NCI-H2227 (cell line): ENCODE results near the gene YJEFN3.

Experiments
- DNase-seq: peaks from one replicate; lab custom pipeline; 2025; ENCODE audit not compliant: unreplicated experiment; lab: John Stamatoyannopoulos, UW

YJEFN3 gene

GRCh38 chr19:19537075-19538048, 8.7 kb downstream of the YJEFN3 start:
- no peak for DNase-seq

GRCh38 chr19:19538061-19538784, 9.5 kb downstream of the YJEFN3 start, which contains the start of gene CILP2:
CILP2 (plus strand) TSS chr19:19538265; CDS start chr19:19538350, 85 bp downstream.
- DNase-seq, result peak; percentile 80

- DNase-seq, result peak; percentile 50
These were observed 10.1 kb downstream of the YJEFN3 start for GRCh38 chr19:19538785-19539166.

- no peak for DNase-seq
These were observed 11.0 kb downstream of the YJEFN3 start for GRCh38 chr19:19539698-19540063.

- DNase-seq, result no peak
These were observed 11.5 kb downstream of the YJEFN3 start for GRCh38 chr19:19540064-19540714.

- DNase-seq, result no peak
These were observed 12.2 kb downstream of the YJEFN3 start for GRCh38 chr19:19540715-19541515.

- no peak for DNase-seq
These were observed 12.9 kb downstream of the YJEFN3 start for GRCh38 chr19:19541616-19542015.

- DNase-seq, result no peak
These were observed 13.8 kb downstream of the YJEFN3 start for GRCh38 chr19:19542507-19542906.

- no peak for DNase-seq
These were observed 14.4 kb downstream of the YJEFN3 start for GRCh38 chr19:19543101-19543500.

- DNase-seq, result no peak
These were observed 14.9 kb downstream of the YJEFN3 start for GRCh38 chr19:19543640-19544039.

GRCh38 chr19:19544257-19544953, 15.7 kb downstream of the YJEFN3 start:
- no peak for DNase-seq

GRCh38 chr19:19544954-19545591, 16.4 kb downstream of the YJEFN3 start:
- no peak for DNase-seq

GRCh38 chr19:19545707-19546106, 17.0 kb downstream of the YJEFN3 start:
- DNase-seq, result no peak

- DNase-seq, result no peak
These were observed 18.0 kb downstream of the YJEFN3 start for GRCh38 chr19:19546751-19547162.

GRCh38 chr19:19547674-19548336, 19.1 kb downstream of the YJEFN3 start:
- DNase-seq, result no peak

GRCh38 chr19:19548915-19549759, 20.4 kb downstream of the YJEFN3 start:
- DNase-seq, result no peak

GRCh38 chr19:19549804-19550464, 21.2 kb downstream of the YJEFN3 start:
- no peak for DNase-seq

GRCh38 chr19:19550485-19550929, 21.8 kb downstream of the YJEFN3 start:
- no peak for DNase-seq
